ENCODE data around the gene TIE1. TPM values are rescaled to one million over a fixed set of nuclear protein-coding genes. Genes with fewer than 3 reads are reported as not detected.

TIE1 gene
- total RNA-seq, 1 donor from 2014 or later, result not detected

DNA sequence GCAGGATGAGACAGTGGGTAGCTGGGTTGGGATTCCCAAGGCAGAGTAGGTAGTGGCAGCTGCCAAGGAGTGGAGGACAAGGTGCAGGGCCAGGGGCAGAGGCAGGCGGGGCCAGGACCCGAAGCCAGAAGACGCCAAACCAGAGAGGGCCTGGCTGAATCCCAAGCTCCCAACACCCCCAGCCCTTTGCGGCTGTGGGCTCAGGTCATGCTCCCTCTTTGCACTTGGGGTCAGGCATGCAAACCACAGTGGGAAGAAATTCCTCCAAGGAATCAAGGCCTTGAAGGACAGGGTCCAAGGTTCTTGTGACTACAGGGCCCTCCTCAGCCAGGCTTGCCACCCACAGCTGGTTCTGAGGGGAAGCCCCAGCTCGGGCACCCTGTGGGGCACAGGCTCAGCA is 21.6 kb upstream of the TIE1 start:
- intact Hi-C loops (cut with micrococcal nuclease), result no loop called here
- TF ChIP-seq, protein P1, sequence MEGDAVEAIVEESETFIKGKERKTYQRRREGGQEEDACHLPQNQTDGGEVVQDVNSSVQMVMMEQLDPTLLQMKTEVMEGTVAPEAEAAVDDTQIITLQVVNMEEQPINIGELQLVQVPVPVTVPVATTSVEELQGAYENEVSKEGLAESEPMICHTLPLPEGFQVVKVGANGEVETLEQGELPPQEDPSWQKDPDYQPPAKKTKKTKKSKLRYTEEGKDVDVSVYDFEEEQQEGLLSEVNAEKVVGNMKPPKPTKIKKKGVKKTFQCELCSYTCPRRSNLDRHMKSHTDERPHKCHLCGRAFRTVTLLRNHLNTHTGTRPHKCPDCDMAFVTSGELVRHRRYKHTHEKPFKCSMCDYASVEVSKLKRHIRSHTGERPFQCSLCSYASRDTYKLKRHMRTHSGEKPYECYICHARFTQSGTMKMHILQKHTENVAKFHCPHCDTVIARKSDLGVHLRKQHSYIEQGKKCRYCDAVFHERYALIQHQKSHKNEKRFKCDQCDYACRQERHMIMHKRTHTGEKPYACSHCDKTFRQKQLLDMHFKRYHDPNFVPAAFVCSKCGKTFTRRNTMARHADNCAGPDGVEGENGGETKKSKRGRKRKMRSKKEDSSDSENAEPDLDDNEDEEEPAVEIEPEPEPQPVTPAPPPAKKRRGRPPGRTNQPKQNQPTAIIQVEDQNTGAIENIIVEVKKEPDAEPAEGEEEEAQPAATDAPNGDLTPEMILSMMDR (IDR thresholded peaks at IDR 0.05), result no peak
- Mint-ChIP-seq H3K27ac (no peak overlapping the region), H3K4me1 (peaks cover 6% of the 10 kb centered on the region), H3K9me3 (no peaks in the 10 kb centered on the region), H3K4me3 (no peak overlapping the region), H3K27me3 (peaks cover 8% of the 10 kb centered on the region), H3K36me3 (ENCODE audit: low read depth) (no peaks in the 10 kb centered on the region)
- ChIA-PET POLR2A (no interaction called here), CTCF (no interaction called here)
- ATAC-seq (ENCODE audit: low read depth), result no peak
- no peak for DNase-seq

DNA sequence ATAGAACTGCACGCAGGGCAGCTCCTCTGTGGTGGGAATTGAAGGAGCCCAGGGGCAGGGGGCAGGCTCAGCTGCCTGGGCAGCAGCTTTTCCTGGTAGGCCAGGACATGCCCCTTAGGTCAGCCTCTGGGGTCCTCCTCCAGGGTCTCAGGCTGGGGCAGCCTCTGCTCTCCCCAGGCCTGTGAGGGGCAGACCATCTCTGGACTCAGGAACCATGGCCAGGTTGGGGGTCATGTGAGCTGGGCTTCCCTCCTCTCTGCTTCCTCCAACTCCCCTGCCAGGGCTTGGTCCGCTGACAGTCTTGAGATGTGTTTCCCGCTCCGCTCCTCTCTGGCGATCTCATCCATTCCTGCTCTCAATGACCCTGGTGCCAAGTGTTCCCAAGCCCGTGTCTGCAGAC is 21.1 kb upstream of the TIE1 start:
- H3K4me1 Mint-ChIP-seq, result peaks cover 2% of the 10 kb centered on the region
- H3K4me3 Mint-ChIP-seq, result no peak overlapping the region
- intact Hi-C loops (cut with micrococcal nuclease), result no loop called here
- H3K27ac Mint-ChIP-seq, result no peak overlapping the region
- no peaks in the 10 kb centered on the region for H3K36me3 Mint-ChIP-seq (ENCODE audit: low read depth)
- H3K9me3 Mint-ChIP-seq, result no peaks in the 10 kb centered on the region
- DNase-seq (no peak), ATAC-seq (ENCODE audit: low read depth) (no peak)
- TF ChIP-seq, protein P1 (IDR thresholded peaks at IDR 0.05), result no peak
- H3K27me3 Mint-ChIP-seq, result peaks cover 8% of the 10 kb centered on the region
- CTCF ChIA-PET, result no interaction called here
- POLR2A ChIA-PET, result no interaction called here

DNA sequence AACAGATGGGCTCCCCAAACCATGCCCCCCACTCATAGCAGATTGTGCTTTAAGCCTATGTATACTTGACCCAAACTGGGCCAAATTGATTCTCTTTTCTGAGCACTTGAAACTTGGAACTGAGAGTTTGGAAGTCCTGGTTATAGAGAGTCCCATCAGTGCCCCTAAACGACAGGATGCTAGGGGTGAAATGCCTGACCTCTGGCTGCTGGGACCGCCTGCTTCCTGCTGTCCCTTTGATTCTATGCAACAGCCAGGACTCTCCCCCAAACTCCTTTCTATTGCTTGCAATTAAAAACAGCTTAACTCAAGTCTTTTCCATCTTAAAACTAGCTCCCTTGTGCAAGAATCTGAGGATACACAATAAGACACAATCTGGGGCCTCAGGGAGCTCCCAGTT is 20.1 kb upstream of the TIE1 start:
- Mint-ChIP-seq H3K36me3 (ENCODE audit: low read depth) (no peaks in the 10 kb centered on the region), H3K9me3 (no peaks in the 10 kb centered on the region), H3K27ac (no peak overlapping the region), H3K27me3 (peaks cover 8% of the 10 kb centered on the region), H3K4me3 (no peak overlapping the region), H3K4me1 (no peaks in the 10 kb centered on the region)
- intact Hi-C loops (cut with micrococcal nuclease), result no loop called here
- CTCF ChIA-PET, result no interaction called here
- ATAC-seq (ENCODE audit: low read depth) (no peak), DNase-seq (no peak)
- TF ChIP-seq, protein P1 (IDR thresholded peaks at IDR 0.05), result no peak
- POLR2A ChIA-PET, result no interaction called here

DNA sequence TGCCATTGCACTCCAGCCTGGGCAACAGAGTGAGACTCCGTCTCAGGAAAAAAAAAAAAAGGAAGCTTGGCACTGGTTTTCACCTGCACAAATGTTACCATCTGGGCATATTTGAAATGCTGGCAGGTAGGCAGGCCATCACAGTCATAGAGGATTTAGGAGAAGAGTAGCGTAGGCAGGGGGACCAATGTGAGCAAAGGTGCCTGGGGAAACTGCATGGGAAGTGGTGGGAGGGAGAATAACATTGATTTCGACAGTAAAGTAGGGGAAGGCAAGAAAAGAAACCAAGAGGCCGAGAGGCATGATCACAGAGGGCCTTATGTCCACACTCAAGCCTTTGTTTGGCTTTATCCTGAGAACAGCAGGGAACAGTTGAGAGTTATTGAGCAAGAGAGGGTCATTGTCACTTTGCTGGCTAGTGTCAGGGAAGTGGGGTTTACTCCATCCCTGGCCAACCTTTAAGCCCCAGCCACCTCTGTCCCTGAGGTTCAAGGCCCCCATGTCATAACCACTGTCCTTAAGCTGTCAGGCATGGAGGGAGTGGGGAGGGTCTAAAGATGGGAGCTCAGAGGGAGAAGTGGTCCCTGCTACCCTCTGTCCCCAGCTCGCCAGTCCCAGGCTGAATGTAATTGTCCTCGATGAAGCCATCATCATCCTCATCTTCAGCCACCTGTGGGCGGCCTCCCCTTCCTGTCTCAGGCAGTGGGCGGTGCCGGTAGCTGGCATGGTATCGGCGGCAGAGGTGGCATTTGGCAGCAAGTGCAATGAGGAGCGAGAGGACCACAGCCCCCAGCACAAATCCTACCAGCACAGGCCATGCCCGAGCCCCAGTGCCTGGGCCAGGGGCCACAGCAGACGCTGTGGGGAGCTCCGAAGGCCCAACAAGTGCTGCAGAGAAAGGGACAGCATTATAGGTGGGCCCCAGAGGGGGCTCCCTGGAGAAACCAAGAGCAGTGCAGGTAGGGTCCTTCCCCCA is 18.3 kb upstream of the TIE1 start:
- CTCF ChIA-PET, result no interaction called here
- no peak overlapping the region for H3K27ac Mint-ChIP-seq

DNA sequence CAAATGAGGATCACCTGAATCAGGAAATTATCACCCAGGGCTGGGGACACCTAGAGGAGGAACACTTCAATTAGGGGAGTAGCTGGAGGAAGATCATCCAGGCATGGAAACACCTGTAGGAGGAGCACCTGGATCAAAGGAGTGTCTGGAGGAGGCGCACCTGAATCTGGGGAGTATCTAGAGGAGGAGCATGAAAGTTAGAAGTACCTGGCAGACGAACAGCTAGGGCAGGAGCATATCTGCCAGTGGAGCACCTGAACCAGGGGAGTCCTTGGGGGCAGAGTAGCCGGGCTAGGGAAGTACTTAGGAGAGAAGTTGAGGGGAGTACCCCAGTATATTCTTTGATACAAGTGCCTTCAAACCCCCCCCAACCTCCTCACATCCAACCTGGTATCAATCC is 16.7 kb upstream of the TIE1 start:
- POLR2A ChIA-PET, result no interaction called here
- no peaks in the 10 kb centered on the region for H3K36me3 Mint-ChIP-seq (ENCODE audit: low read depth)
- CTCF ChIA-PET, result no interaction called here
- H3K4me1 Mint-ChIP-seq, result no peaks in the 10 kb centered on the region
- TF ChIP-seq, protein P1 (IDR thresholded peaks at IDR 0.05), result no peak
- no peaks in the 10 kb centered on the region for H3K9me3 Mint-ChIP-seq
- no peak overlapping the region for H3K27ac Mint-ChIP-seq
- no peak for ATAC-seq (ENCODE audit: low read depth)
- peaks cover 13% of the 10 kb centered on the region for H3K27me3 Mint-ChIP-seq
- intact Hi-C loops (cut with micrococcal nuclease), result no loop called here
- DNase-seq, result no peak
- H3K4me3 Mint-ChIP-seq, result no peak overlapping the region

More for the DNA sequence above, 18.3 kb upstream of the TIE1 start:
- no peaks in the 10 kb centered on the region for H3K4me1 Mint-ChIP-seq
- DNase-seq (no peak), ATAC-seq (ENCODE audit: low read depth) (no peak)
- H3K4me3 Mint-ChIP-seq, result no peak overlapping the region
- TF ChIP-seq, protein P1 (IDR thresholded peaks at IDR 0.05), result no peak
- H3K36me3 Mint-ChIP-seq (ENCODE audit: low read depth), result no peaks in the 10 kb centered on the region
- POLR2A ChIA-PET, result no interaction called here
- H3K9me3 Mint-ChIP-seq, result no peaks in the 10 kb centered on the region
- peaks cover 13% of the 10 kb centered on the region for H3K27me3 Mint-ChIP-seq
- intact Hi-C loops (cut with micrococcal nuclease), result no loop called here

Data from activated B cell treated with CpG ODN at 0.5 μM for 24 hours (primary cell).